Measurements from ENCODE around the gene S100A4.
"Not testable (repeated sequence)": the region's sequence is repeated elsewhere in the genome, so short reads cannot be mapped to it uniquely, and the experiment has no call there.

S100A4 gene

GRCh38 chr1:153566414-153567371 is 21.1 kb upstream of the S100A4 start:
- peak; percentile 95 for DNase-seq

GRCh38 chr1:153565529-153566374 is 20.1 kb upstream of the S100A4 start, which contains the start of gene S100A2:
S100A2 (minus strand) TSS chr1:153565844; CDS start chr1:153563877, 1,967 bp downstream.
- peak; percentile 60 for DNase-seq

GRCh38 chr1:153563991-153564390 is 18.4 kb upstream of the S100A4 start:
- DNase-seq, result no peak

- no peak for DNase-seq
Observed at GRCh38 chr1:153563483-153563901, 17.9 kb upstream of the S100A4 start.

GRCh38 chr1:153562021-153562420 is 16.4 kb upstream of the S100A4 start:
- not testable (repeated sequence) for DNase-seq

GRCh38 chr1:153561466-153561985 is 15.9 kb upstream of the S100A4 start:
- no peak for DNase-seq

GRCh38 chr1:153560771-153561465 is 15.3 kb upstream of the S100A4 start:
- no peak for DNase-seq

- no peak for DNase-seq
Observed at GRCh38 chr1:153560241-153560640, 14.6 kb upstream of the S100A4 start.

GRCh38 chr1:153557877-153558276 is 12.3 kb upstream of the S100A4 start:
- DNase-seq, result no peak

GRCh38 chr1:153556348-153556747 is 10.7 kb upstream of the S100A4 start:
- DNase-seq, result no peak

GRCh38 chr1:153553830-153554541 is 8.4 kb upstream of the S100A4 start:
- DNase-seq, result no peak

- no peak for DNase-seq
Observed at GRCh38 chr1:153553096-153553495, 7.5 kb upstream of the S100A4 start.

- no peak for DNase-seq
Observed at GRCh38 chr1:153552335-153552734, 6.7 kb upstream of the S100A4 start.

GRCh38 chr1:153550827-153551500 is 5.4 kb upstream of the S100A4 start:
- peak; percentile 75 for DNase-seq

- no peak for DNase-seq
Observed at GRCh38 chr1:153550398-153550758, 4.8 kb upstream of the S100A4 start.

GRCh38 chr1:153549741-153550397 is 4.3 kb upstream of the S100A4 start:
- DNase-seq, result no peak

- no peak for DNase-seq
Observed at GRCh38 chr1:153548722-153549688, 3.4 kb upstream of the S100A4 start, which contains the start of gene S100A3. S100A3 (minus strand) TSS chr1:153549258; CDS start chr1:153548485, 773 bp downstream.

- DNase-seq, result no peak
Observed at GRCh38 chr1:153547560-153548551, 2.2 kb upstream of the S100A4 start.
